Hepatocyte (in vitro differentiated cells): ENCODE results near the gene AP1S3. TPM values are rescaled to one million over a fixed set of nuclear protein-coding genes. Genes with fewer than 3 reads are reported as not detected.

Source experiments
- DNase-seq: peaks from one replicate; pipeline ENCODE4 v3.0.0-alpha.2; 2016; ENCODE audit warnings: low spot score
- H2AFZ ChIP-seq: fragments of 200-600 bp; sonication (generic); 2 replicates; pipeline ENCODE4 v1.6.0; 2016; ENCODE audit warnings: antibody characterized with exemption, mild to moderate bottlenecking
- H3K27ac ChIP-seq: fragments of 200-600 bp; sonication (generic); 2 replicates; pipeline ENCODE4 v1.5.1; 2016; ENCODE audit warnings: mild to moderate bottlenecking
- H3K27me3 ChIP-seq: fragments of 200-600 bp; sonication (generic); 2 replicates; pipeline ENCODE4 v1.6.1; 2016
- H3K36me3 ChIP-seq: fragments of 200-600 bp; sonication (generic); replicated peaks from 2 replicates; pipeline ENCODE4 v1.5.1; 2016; ENCODE audit warnings: low read depth; ENCODE audit not compliant: insufficient read depth
- H3K4me1 ChIP-seq: fragments of 200-600 bp; sonication (generic); 2 replicates; pipeline ENCODE4 v1.5.1; 2016; ENCODE audit warnings: mild to moderate bottlenecking, moderate library complexity; ENCODE audit not compliant: insufficient read depth
- H3K4me2 ChIP-seq: fragments of 200-600 bp; sonication (generic); 2 replicates; pipeline ENCODE4 v1.6.0; 2016
- H3K4me3 ChIP-seq: fragments of 200-600 bp; sonication (generic); 2 replicates; pipeline ENCODE4 v1.5.1; 2016; ENCODE audit warnings: mild to moderate bottlenecking
- H3K79me2 ChIP-seq: fragments of 200-600 bp; sonication (generic); 2 replicates; pipeline ENCODE4 v1.6.0; 2017; ENCODE audit warnings: mild to moderate bottlenecking
- H3K9me2 ChIP-seq: fragments of 200-600 bp; sonication (generic); replicated peaks from 2 replicates; pipeline ENCODE4 v1.6.0; 2017; ENCODE audit warnings: mild to moderate bottlenecking; ENCODE audit not compliant: insufficient read depth
- H3K9me3 ChIP-seq: fragments of 200-600 bp; sonication (generic); 2 replicates; pipeline ENCODE4 v1.5.1; 2016; ENCODE audit warnings: low read depth, mild to moderate bottlenecking
- H4K20me1 ChIP-seq: fragments of 200-600 bp; sonication (generic); 2 replicates; pipeline ENCODE4 v1.6.0; 2016; ENCODE audit warnings: mild to moderate bottlenecking; ENCODE audit not compliant: insufficient read depth, poor library complexity, severe bottlenecking
- EZH2 ChIP-seq: fragments of 200-600 bp; sonication (generic); IDR thresholded peaks from 2 replicates; pipeline ENCODE4 v1.6.1; 2016; ENCODE audit warnings: antibody characterized with exemption, mild to moderate bottlenecking, borderline replicate concordance
- EZH2phosphoT487 ChIP-seq: fragments of 200-600 bp; sonication (generic); IDR thresholded peaks from one replicate; pipeline ENCODE4 v1.6.1; 2018; ENCODE audit warnings: antibody characterized with exemption, mild to moderate bottlenecking, low read depth, moderate library complexity; ENCODE audit not compliant: unreplicated experiment, severe bottlenecking
- WGBS: methylation state at CpG from one replicate; pipeline ENCODE4 v1.1.6; 2016; ENCODE audit warnings: low lambda C conversion rate; ENCODE audit errors: missing lambda C conversion rate; 5-methylcytosine and 5-hydroxymethylcytosine counted together
- polyA plus RNA-seq: library from polyadenylated mRNA; unstranded; fragments of >200 nt; fragmentation: Nextera tagmentation; extraction: Ambion mirVana; gene quantifications from 2 replicates; pipeline ENCODE4 v1.2.1, GENCODE V29; 2016
- total RNA-seq: library from RNA; depleted of rRNA; stranded (reverse); fragments of >200 nt; gene quantifications from 2 replicates; pipeline ENCODE4 v1.2.3, GENCODE V29; 2014
- TF ChIP-seq, protein P1 (sequence below): fragments of 200-600 bp; sonication (generic); IDR thresholded peaks from 2 replicates; pipeline ENCODE4 v1.5.1; 2016; ENCODE audit warnings: antibody characterized with exemption, mild to moderate bottlenecking; ENCODE audit not compliant: poor library complexity

AP1S3 gene
- total and polyA plus RNA-seq, 2 experiments from 2014 or later, result 16.5 to 30.7 TPM

DNA sequence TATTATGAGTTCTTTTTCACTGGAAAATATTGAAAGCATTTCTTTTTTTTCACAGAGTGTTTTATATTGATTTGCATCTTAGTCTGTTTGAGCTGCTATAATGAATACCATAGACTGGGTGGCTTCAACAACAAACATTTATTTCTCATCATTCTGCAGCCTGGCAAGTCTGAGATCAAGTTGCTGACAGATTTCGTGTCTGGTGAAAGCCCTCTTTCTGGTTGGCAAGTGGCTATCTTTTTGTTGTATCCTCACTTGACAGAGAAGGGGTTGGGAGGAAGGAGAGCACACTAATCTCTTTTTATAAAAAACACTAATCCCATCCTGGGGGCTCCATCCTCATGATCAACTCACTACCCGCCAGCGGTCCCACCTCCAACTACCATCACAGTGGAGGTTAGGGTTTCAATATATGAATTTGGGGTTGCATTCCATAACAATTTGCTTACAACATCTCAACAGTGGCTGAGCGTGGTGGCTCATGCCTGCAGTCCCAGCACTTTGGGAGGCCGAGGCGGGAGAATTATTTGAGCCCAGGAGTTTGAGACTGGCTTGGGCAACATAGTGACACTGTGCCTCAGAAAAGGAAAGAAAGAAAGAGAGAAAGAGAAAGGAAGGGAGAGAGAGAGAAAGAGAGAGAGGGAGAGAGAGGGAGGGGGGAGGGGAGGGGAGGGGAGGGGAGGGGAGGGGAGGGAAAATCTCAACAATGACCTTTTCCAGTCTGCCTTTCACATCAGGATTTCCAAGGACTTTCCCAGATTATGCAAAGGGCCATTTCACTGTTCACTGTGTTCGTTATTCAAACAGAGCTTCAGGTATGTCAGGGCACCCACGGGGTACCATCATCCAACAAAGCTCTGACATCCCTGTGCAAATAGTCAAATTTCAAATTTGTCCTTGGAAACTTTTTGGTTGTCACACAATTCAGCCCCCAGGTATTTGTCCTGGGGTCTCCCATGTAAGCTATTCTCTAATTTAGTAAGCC, 111.1 kb downstream of the AP1S3 start:
- Histone ChIP-seq H3K4me2 (no peak overlapping the region), H3K4me3 (no peak overlapping the region), H4K20me1 (no peaks in the 10 kb centered on the region), H3K4me1 (peaks cover 14% of the 10 kb centered on the region), H3K9me2 (no peaks in the 10 kb centered on the region), H2AFZ (no peak overlapping the region), H3K36me3 (no peaks in the 10 kb centered on the region), H3K79me2 (no peaks in the 10 kb centered on the region), H3K27ac (peak overlapping the region; percentile 89), H3K9me3 (no peaks in the 10 kb centered on the region), H3K27me3 (no peaks in the 10 kb centered on the region)
- DNase-seq, result no peak
- TF ChIP-seq EZH2phosphoT487 (no peak), EZH2 (no peak)
- TF ChIP-seq, protein P1, sequence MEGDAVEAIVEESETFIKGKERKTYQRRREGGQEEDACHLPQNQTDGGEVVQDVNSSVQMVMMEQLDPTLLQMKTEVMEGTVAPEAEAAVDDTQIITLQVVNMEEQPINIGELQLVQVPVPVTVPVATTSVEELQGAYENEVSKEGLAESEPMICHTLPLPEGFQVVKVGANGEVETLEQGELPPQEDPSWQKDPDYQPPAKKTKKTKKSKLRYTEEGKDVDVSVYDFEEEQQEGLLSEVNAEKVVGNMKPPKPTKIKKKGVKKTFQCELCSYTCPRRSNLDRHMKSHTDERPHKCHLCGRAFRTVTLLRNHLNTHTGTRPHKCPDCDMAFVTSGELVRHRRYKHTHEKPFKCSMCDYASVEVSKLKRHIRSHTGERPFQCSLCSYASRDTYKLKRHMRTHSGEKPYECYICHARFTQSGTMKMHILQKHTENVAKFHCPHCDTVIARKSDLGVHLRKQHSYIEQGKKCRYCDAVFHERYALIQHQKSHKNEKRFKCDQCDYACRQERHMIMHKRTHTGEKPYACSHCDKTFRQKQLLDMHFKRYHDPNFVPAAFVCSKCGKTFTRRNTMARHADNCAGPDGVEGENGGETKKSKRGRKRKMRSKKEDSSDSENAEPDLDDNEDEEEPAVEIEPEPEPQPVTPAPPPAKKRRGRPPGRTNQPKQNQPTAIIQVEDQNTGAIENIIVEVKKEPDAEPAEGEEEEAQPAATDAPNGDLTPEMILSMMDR, result no peak
- 89% methylated on average over 8 of the region's 8 CpGs for WGBS

DNA sequence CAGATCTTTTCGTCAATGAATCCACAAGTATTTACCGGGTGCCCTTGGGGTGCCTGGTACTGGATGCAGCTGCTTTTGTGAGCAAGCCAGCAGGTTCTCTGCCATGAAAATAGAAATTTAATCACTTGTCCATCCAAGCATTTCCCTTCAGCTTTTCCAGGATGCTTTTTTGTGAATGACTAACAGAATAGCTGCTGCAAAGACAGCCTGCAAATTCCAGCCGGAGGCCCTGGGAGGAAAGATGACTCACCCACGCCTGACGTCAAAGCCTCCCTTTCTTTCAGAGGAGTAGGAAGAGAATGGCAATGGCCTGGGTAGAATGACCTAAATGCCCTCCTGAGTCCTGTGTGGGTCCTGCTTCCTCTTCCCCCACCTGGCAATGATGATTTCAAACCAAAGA, 111.9 kb downstream of the AP1S3 start:
- Histone ChIP-seq H3K36me3 (no peaks in the 10 kb centered on the region), H3K4me1 (peaks cover 14% of the 10 kb centered on the region), H3K27ac (peak overlapping the region; percentile 89), H3K79me2 (no peaks in the 10 kb centered on the region), H2AFZ (no peak overlapping the region), H3K4me2 (peak overlapping the region; percentile 50), H3K9me2 (no peaks in the 10 kb centered on the region), H4K20me1 (no peaks in the 10 kb centered on the region), H3K27me3 (no peaks in the 10 kb centered on the region), H3K4me3 (no peak overlapping the region), H3K9me3 (no peaks in the 10 kb centered on the region)
- WGBS, result 18% methylated on average over 5 of the region's 5 CpGs
- TF ChIP-seq EZH2 (no peak), EZH2phosphoT487 (no peak)
- TF ChIP-seq, protein P1, result no peak
- peak; percentile 92 for DNase-seq

DNA sequence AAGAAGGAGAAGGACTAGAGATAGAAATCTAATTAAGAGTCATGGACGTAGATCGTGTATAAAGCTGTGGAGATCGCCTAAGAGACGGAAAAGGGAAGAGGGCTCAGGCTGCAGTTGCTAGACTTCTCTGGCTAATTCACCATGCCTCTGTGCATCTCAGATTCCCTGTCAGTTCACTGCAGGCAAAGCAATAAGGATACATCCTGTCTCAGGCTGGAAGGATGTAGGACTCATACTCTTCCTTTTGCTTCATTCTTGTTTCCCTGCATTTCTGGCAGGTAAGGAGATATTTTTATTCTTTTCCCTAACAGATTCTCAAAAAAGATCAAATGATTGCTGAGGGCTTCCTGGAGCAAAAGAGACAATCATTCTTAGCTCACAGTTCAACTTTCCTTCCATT, 112.5 kb downstream of the AP1S3 start:
- 86% methylated on average over 4 of the region's 4 CpGs for WGBS
- H3K27ac ChIP-seq, result peak overlapping the region; percentile 89
- H2AFZ ChIP-seq, result peak overlapping the region; percentile 19

DNA sequence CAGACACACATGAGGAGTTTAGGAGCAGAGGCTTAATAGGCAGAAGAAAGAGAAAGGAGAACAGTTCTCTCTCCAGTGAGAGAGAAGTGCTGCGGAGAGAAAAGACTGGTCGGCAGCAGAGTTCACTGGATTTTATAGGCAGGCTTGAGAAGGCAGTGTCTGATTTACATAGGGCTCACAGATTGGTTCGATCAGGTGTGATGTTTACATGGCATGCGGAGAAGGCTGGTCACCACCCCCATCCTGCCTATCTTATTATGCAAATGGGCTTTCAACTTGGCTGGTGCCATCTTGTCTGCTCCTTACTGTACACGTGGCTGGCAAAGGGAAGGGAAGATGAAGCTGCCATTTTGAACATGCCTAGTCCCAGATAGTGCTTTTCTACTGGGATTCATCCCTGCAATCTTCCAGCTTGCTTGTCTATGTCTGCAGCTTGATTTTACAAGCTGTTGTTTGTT, 113.4 kb downstream of the AP1S3 start:
- Histone ChIP-seq H3K79me2 (no peaks in the 10 kb centered on the region), H2AFZ (peak overlapping the region; percentile 19), H3K9me2 (no peaks in the 10 kb centered on the region), H3K27ac (peak overlapping the region; percentile 89), H3K9me3 (no peaks in the 10 kb centered on the region), H3K36me3 (no peaks in the 10 kb centered on the region), H3K4me2 (no peak overlapping the region), H3K4me3 (no peak overlapping the region), H4K20me1 (no peaks in the 10 kb centered on the region), H3K4me1 (peaks cover 14% of the 10 kb centered on the region), H3K27me3 (no peaks in the 10 kb centered on the region)
- 64% methylated on average over 5 of the region's 5 CpGs for WGBS
- DNase-seq, result no peak
- TF ChIP-seq EZH2phosphoT487, result no peak
- TF ChIP-seq, protein P1, result no peak
- TF ChIP-seq EZH2, result no peak

More for the DNA sequence above, 112.5 kb downstream of the AP1S3 start:
- Histone ChIP-seq H3K9me3 (no peaks in the 10 kb centered on the region), H4K20me1 (no peaks in the 10 kb centered on the region), H3K4me1 (peaks cover 14% of the 10 kb centered on the region), H3K27me3 (no peaks in the 10 kb centered on the region), H3K4me3 (no peak overlapping the region), H3K4me2 (peak overlapping the region; percentile 50), H3K9me2 (no peaks in the 10 kb centered on the region), H3K79me2 (no peaks in the 10 kb centered on the region), H3K36me3 (no peaks in the 10 kb centered on the region)
- TF ChIP-seq EZH2phosphoT487 (no peak), EZH2 (no peak)
- no peak for DNase-seq
